K562 (cell line): Measurements from ENCODE around the gene EPHA1. TPM values are rescaled to one million over a fixed set of nuclear protein-coding genes. Genes with fewer than 3 reads are reported as not detected.

ENCODE experiments used
- ATAC-seq: fragments of 200-7000 bp; cut with Tn5 transposase; 3 replicates; pipeline ENCODE4 v1.9.1; 2020; ENCODE audit warnings: moderate library complexity
- BruUV-seq: library from RNA; stranded (reverse); fragments of 400-500 nt; replicated peaks from 2 replicates; lab custom pipeline; 2021; lab: Mats Ljungman, UMichigan
- CTCF ChIA-PET: fragments of 300-600 bp; formaldehyde crosslinking; extraction: SDS; loops from one replicate; lab custom pipeline; 2021; ENCODE audit warnings: low intra/inter-chr PET ratio; lab: Yijun Ruan, JAX
- POLR2A ChIA-PET: fragments of 300-600, 350-650 bp; sonication (Branson Sonifier 250); formaldehyde crosslinking; extraction: SDS; loops from one replicate; lab custom pipeline; 2021; ENCODE audit warnings: antibody characterized with exemption, inconsistent platforms; lab: Yijun Ruan, JAX
- DNase-seq, 4 experiments: peaks; one replicate each; pipeline versions ENCODE4 v3.0.0 to v3.0.0-alpha.2; 2011 to 2018; ENCODE audit warnings: low spot score in 3 of 4, mixed read lengths in 3 of 4; ENCODE audit errors: extremely low read depth in 1 of 4
- FAIRE-seq: peaks from 2 replicates; lab custom pipeline; 2011; peaks lifted over from hg19 to GRCh38; lab: Jason Lieb, UNC
- H2AFZ ChIP-seq: 2 replicates; pipeline ENCODE4 v1.6.0; 2011; ENCODE audit warnings: low read depth, low read length, control low read depth, inconsistent platforms
- H3K27ac ChIP-seq: fragments of 200-600 bp; 3 replicates; pipeline ENCODE4 v1.8.0; 2011; ENCODE audit warnings: low read depth, mild to moderate bottlenecking, control low read depth, inconsistent platforms, low read length, moderate library complexity, mixed read lengths; ENCODE audit errors: extremely low read depth
- H3K27me3 ChIP-seq, 2 experiments: fragments of 300-600 bp in 1 of 2; 2 replicates in 1 of 2; 3 replicates in 1 of 2; pipeline versions ENCODE4 v1.6.0 to v1.8.0; 2011; ENCODE audit warnings: inconsistent platforms in 2 of 2, low read length in 2 of 2, mild to moderate bottlenecking in 1 of 2, mixed read lengths in 1 of 2, moderate library complexity in 1 of 2; ENCODE audit not compliant: control insufficient read depth in 2 of 2, insufficient read depth in 2 of 2
- H3K36me3 ChIP-seq: fragments of 300-600 bp; 3 replicates; pipeline ENCODE4 v1.8.0; 2011; ENCODE audit warnings: mild to moderate bottlenecking, low read length, inconsistent platforms; ENCODE audit not compliant: control insufficient read depth, insufficient read depth
- H3K4me1 ChIP-seq, 2 experiments: fragments of 200-600 bp in 1 of 2; replicated peaks in 1 of 2; 2 replicates in 1 of 2; 3 replicates in 1 of 2; pipeline versions ENCODE4 v1.5.1 to v1.8.0; 2011; ENCODE audit warnings: inconsistent platforms in 2 of 2, low read length in 2 of 2, mild to moderate bottlenecking in 1 of 2, mixed read lengths in 1 of 2, moderate library complexity in 1 of 2; ENCODE audit not compliant: control insufficient read depth in 2 of 2, insufficient read depth in 2 of 2
- H3K4me2 ChIP-seq: 2 replicates; pipeline ENCODE4 v1.6.1; 2011; ENCODE audit warnings: low read length, control low read depth, inconsistent platforms, mixed read lengths; ENCODE audit not compliant: insufficient read depth
- H3K4me3 ChIP-seq: fragments of 200-600 bp; sonication (generic), shearing (Covaris generic); 2 replicates; pipeline ENCODE4 v1.5.1; 2016; ENCODE audit warnings: control low read depth, inconsistent platforms
- H3K79me2 ChIP-seq: fragments of 200-600 bp; 3 replicates; pipeline ENCODE4 v1.8.0; 2011; ENCODE audit warnings: low read length, inconsistent platforms; ENCODE audit not compliant: control insufficient read depth, insufficient read depth
- H3K9ac ChIP-seq, 2 experiments: 2 replicates each; pipeline versions ENCODE4 v1.6.0 to v1.6.1; 2011; ENCODE audit warnings: low read depth in 2 of 2, low read length in 2 of 2, control low read depth in 1 of 2, inconsistent platforms in 1 of 2, mild to moderate bottlenecking in 1 of 2, mixed read lengths in 1 of 2; ENCODE audit not compliant: insufficient read depth in 1 of 2
- H3K9me1 ChIP-seq: one replicate; pipeline ENCODE4 v1.6.0; 2011; ENCODE audit warnings: inconsistent platforms, mild to moderate bottlenecking, low read length, moderate library complexity; ENCODE audit not compliant: control insufficient read depth, insufficient read depth
- H3K9me3 ChIP-seq: replicated peaks from 2 replicates; pipeline ENCODE4 v1.5.1; 2011; ENCODE audit warnings: low read depth, low read length, inconsistent platforms; ENCODE audit not compliant: control insufficient read depth, insufficient read depth
- H4K20me1 ChIP-seq: replicated peaks from 2 replicates; pipeline ENCODE4 v1.6.1; 2011; ENCODE audit warnings: low read length, inconsistent platforms, mixed read lengths; ENCODE audit not compliant: control insufficient read depth, insufficient read depth
- CBX5 ChIP-seq: IDR thresholded peaks from 2 replicates; pipeline ENCODE4 v1.6.1; 2014; ENCODE audit warnings: low read depth, borderline replicate concordance
- CGGBP1 ChIP-seq: fragments of 250-450 bp; sonication (Bioruptor Pico); IDR thresholded peaks from 2 replicates; pipeline ENCODE4 v1.9.0; 2021; ENCODE audit warnings: mild to moderate bottlenecking
- CXXC5 ChIP-seq: fragments of 250-450 bp; sonication (Bioruptor Pico); IDR thresholded peaks from 2 replicates; pipeline ENCODE4 v1.8.0; 2022; ENCODE audit warnings: inconsistent platforms, mild to moderate bottlenecking, moderate library complexity
- ELK3 ChIP-seq: fragments of 450-650 bp; formaldehyde crosslinking; IDR thresholded peaks from 2 replicates; pipeline ENCODE4 v1.4.0; 2020; ENCODE audit warnings: mild to moderate bottlenecking
- POU5F1 ChIP-seq: fragments of 150-350 bp; IDR thresholded peaks from 2 replicates; pipeline ENCODE4 v1.6.1; 2014; ENCODE audit warnings: borderline replicate concordance, low read length, low read depth, mild to moderate bottlenecking; ENCODE audit not compliant: partially characterized antibody
- RBM25 ChIP-seq: fragments of 200-400 bp; formaldehyde crosslinking; IDR thresholded peaks from 2 replicates; pipeline ENCODE4 v1.6.1; 2018; ENCODE audit warnings: low read length, low read depth, moderate library complexity; ENCODE audit not compliant: severe bottlenecking
- SMAD1 ChIP-seq: fragments of 150-350 bp; IDR thresholded peaks from 2 replicates; pipeline ENCODE4 v1.6.1; 2014; ENCODE audit warnings: low read length, low read depth; ENCODE audit not compliant: partially characterized antibody
- SMAD2 ChIP-seq: fragments of 150-350 bp; IDR thresholded peaks from 2 replicates; pipeline ENCODE4 v1.6.1; 2014; ENCODE audit warnings: low read depth, mild to moderate bottlenecking, low read length
- SREBF1 ChIP-seq: fragments of 150-350 bp; IDR thresholded peaks from 2 replicates; pipeline ENCODE4 v1.6.1; 2014; ENCODE audit warnings: antibody characterized with exemption, low read depth, low read length, borderline replicate concordance
- SRSF1 ChIP-seq: fragments of 200-400 bp; formaldehyde crosslinking; IDR thresholded peaks from 2 replicates; pipeline ENCODE4 v1.6.1; 2017; ENCODE audit warnings: mild to moderate bottlenecking, low read depth, low read length, moderate library complexity
- TRIM25 ChIP-seq: fragments of 450-650 bp; IDR thresholded peaks from 2 replicates; pipeline ENCODE4 v1.7.0; 2016; ENCODE audit warnings: borderline replicate concordance
- ZNF324 ChIP-seq: fragments of 250-450 bp; sonication (Bioruptor Pico); IDR thresholded peaks from 2 replicates; pipeline ENCODE4 v1.4.0; 2020; ENCODE audit warnings: mild to moderate bottlenecking
- ZSCAN32 ChIP-seq: fragments of 450-650 bp; formaldehyde crosslinking; IDR thresholded peaks from 2 replicates; pipeline ENCODE4 v1.4.0; 2020; ENCODE audit warnings: mild to moderate bottlenecking, moderate library complexity
- WGBS: fragments of 100-300 bp; shearing (Covaris generic); methylation state at CpG from one replicate; pipeline ENCODE4 v1.1.6; 2016; ENCODE audit warnings: low coverage, mixed read lengths; ENCODE audit not compliant: insufficient coverage; ENCODE audit errors: missing lambda C conversion rate; 5-methylcytosine and 5-hydroxymethylcytosine counted together
- in situ Hi-C: fragments of 300-500 bp; cut with MboI; formaldehyde crosslinking; loops from 4 replicates; pipeline ENCODE4 v1.15.0; 2018; ENCODE audit warnings: inconsistent platforms, mixed read lengths
- intact Hi-C: fragments of 100-400 bp; cut with micrococcal nuclease; formaldehyde crosslinking; loops from 2 replicates; pipeline ENCODE4 v1.14.2; 2022
- polyA plus RNA-seq, 8 experiments: library from polyadenylated mRNA; depleted of rRNA in 4 of 8; stranded (reverse) in 5 of 8; unstranded in 3 of 8; fragments of >200 nt; fragmentation: Nextera tagmentation in 2 of 8; fragmentation: Illumina TruSeq in 1 of 8; extraction: Ambion mirVana in 2 of 8; extraction: Trizol in 1 of 8; gene quantifications; 2 replicates each; pipeline versions ENCODE4 v1.2.1 to v1.2.3, GENCODE V29; 2011 to 2014; ENCODE audit warnings: inconsistent platforms in 1 of 8, missing spikeins in 1 of 8
- total RNA-seq, 7 experiments: library from RNA; depleted of rRNA in 6 of 7; stranded (reverse); fragments of >200 nt in 6 of 7; fragmentation: Illumina TruSeq in 2 of 7; extraction: Trizol in 2 of 7; gene quantifications; 2 replicates each; pipeline versions ENCODE4 v1.2.1 to v1.2.3, GENCODE V29; 2011 to 2021; ENCODE audit warnings: low replicate concordance in 1 of 7

The EPHA1 gene
- total and polyA plus RNA-seq, 9 of the 15 experiments (the other 6 are each of a cell fraction or from before 2014, with no cell fraction given): 0.22 to 0.57 (median 0.32) TPM; not detected in 6

- Histone ChIP-seq H3K79me2 (no peaks in the 10 kb centered on the region), H3K4me3 (no peak overlapping the region), H3K9me3 (no peaks in the 10 kb centered on the region), H3K4me1 (peaks cover 0 to 7% of the 10 kb centered on the region in 2 experiments; a peak in 3 of 5 replicates), H3K27ac (no peak overlapping the region), H3K27me3 (peaks cover 55 to 70% of the 10 kb centered on the region in 2 experiments), H4K20me1 (0 out of 2 replicates have a peak, but pooled peaks cover 3% of the 10 kb centered on the region), H3K36me3 (no peaks in the 10 kb centered on the region), H3K9me1 (no peaks in the 10 kb centered on the region), H2AFZ (no peak overlapping the region), H3K9ac (no peak overlapping the region), H3K4me2 (no peak overlapping the region)
- FAIRE-seq (no peak), ATAC-seq (no peak), DNase-seq (no peak)
- in situ Hi-C loops: no loop called here
- intact Hi-C loops: no loop called here
- POLR2A ChIA-PET: interaction anchor here (0.8 to 10.7 kb wide), 3 partner anchors 14 to 26 kb away, joined by 3 to 131 read pairs (median 5); no protein-coding TSS in a partner anchor
- BruUV-seq: no TSS peak
- TF ChIP-seq ELK3 (CRISPR knock-in tag) (no peak), POU5F1 (no peak), SMAD2 (no peak), CXXC5 (no peak), SMAD1 (no peak), CBX5 (no peak), CGGBP1 (CRISPR knock-in tag) (no peak), SRSF1 (no peak), ZSCAN32 (CRISPR knock-in tag) (no peak), TRIM25 (no peak), RBM25 (no peak), SREBF1 (no peak), ZNF324 (CRISPR knock-in tag) (no peak)
- TF ChIP-seq, all 486 proteins: peak for 0
- WGBS: 8% methylated on average over 3 of the region's 3 CpGs
- CTCF ChIA-PET: no interaction called here
These were observed 2.7 kb downstream of the EPHA1 start for GRCh38 chr7:143406002-143406357.
